GM19023 (cell line): Measurements from ENCODE around the gene TPI1.

Experiments used
- ATAC-seq: cut with Tn5 transposase; IDR thresholded peaks from one replicate; pipeline ENCODE4 v1.9.1; 2021; ENCODE audit warnings: mild to moderate bottlenecking, moderate library complexity; ENCODE audit not compliant: unreplicated experiment

TPI1 gene

GRCh38 chr12:6828781-6829535 is 38.4 kb upstream of the TPI1 start:
- no peak for ATAC-seq

DNA sequence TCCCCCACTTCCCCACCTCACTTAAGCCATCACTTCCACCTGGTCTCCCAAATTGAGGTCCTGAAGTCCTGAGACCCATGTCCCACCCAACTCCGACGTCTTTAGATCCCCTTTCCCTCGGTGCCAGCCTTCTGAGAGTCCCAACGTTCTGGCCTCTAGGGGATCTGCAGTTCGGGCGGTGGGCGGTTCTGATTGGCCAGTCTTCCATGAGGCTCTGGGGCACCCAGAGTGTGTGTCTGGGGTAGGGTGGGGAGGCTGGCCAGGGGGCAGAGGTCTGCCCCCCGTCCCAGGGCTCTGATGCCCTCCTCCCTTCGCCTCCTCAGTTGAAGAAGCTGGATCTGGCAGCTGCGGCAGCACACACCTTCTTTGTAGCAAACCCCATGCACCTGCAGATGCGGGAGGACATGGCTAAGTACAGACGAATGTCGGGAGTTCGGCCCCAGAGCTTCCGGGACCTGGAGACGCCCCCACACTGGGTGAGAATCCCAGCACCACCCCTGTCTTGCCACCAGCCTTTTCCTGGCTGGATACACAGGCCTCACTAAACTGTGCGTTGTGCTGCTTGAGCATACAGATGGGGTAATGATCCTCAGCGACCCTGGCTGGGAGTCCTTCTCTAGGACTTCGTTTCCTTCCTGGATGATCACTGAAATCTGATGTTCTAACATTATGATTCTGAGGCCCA is 37.7 kb upstream of the TPI1 start:
- no peak for ATAC-seq

GRCh38 chr12:6830286-6830890 is 36.9 kb upstream of the TPI1 start:
- ATAC-seq, result no peak

- ATAC-seq, result no peak
Measured at GRCh38 chr12:6830999-6831398, 36.3 kb upstream of the TPI1 start.

- ATAC-seq, result no peak
Measured at GRCh38 chr12:6831450-6831995, 35.8 kb upstream of the TPI1 start.

GRCh38 chr12:6832125-6832524 is 35.2 kb upstream of the TPI1 start:
- no peak for ATAC-seq

DNA sequence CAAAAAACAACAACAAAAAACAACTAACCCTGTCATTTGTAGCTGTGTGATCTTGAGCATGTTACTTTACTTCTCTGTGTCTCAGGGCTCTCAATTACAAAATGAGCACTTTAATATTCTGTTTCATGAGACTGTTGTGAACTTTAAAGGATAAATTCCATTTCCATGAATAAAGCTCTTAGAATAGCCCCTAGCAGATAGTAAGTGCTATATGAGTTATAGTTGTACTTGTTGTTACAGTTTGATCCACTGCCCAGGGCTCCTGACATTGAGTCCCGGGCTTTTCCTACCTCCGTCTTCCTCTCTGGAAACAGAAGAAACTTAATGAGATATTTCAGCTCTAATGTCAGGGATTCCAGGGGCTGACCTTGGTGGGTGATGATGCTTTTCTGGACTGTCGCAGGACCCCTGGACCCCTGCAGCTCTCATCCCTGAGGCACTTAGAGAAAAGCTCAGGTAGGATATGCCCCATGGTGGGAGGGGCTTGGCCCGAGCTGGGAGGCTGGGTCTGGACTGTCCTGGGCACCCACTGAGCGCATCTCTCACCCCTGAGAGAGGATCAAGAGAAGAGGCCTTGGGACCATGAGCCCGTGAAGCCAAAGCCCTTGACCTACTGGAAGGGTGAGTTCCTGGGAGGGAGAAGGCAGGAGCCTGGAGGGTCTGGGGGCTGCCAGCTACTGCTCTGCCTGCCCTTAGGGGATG is 34.0 kb upstream of the TPI1 start:
- ATAC-seq, result no peak

GRCh38 chr12:6834254-6834653 is 33.1 kb upstream of the TPI1 start:
- ATAC-seq, result no peak

DNA sequence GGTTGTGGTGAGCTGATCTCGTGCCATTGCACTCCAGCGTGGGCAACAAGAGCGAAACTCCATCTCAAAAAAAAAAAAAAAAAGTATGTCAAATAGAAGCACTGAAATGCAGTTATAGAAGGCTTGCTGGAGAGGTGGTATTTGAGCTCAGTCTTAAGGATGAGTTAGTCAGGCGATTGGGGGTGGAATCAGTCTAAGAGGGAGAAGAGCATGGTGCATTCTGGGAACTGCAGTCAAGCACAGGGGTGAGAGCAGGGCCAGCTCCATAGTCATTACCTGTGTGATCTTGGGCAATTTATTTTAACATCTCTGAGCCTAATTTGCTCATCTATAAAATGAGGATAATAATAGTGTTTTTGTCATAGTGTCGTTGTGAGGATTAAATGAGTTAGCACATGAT is 32.5 kb upstream of the TPI1 start:
- no peak for ATAC-seq

DNA sequence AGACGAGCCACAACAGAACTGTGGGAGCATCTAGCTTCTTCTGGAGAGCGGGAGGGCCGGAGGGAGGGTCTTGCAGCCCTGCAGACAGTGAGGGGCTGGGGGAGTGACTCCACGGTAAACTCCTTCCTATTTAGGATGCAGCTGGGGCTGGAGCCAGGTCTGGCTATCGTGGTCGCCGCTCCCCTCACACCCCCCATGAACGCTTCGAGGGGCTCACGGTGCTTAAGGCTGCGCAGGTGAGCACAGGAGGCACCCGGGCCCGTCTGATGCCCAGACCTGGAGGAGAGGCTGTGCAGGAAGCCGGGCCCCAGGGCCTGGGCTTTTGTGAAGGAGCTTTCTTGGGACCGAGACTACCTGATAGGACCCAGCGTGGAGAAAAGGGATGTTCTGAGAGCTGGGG is 30.5 kb upstream of the TPI1 start:
- ATAC-seq, result no peak

DNA sequence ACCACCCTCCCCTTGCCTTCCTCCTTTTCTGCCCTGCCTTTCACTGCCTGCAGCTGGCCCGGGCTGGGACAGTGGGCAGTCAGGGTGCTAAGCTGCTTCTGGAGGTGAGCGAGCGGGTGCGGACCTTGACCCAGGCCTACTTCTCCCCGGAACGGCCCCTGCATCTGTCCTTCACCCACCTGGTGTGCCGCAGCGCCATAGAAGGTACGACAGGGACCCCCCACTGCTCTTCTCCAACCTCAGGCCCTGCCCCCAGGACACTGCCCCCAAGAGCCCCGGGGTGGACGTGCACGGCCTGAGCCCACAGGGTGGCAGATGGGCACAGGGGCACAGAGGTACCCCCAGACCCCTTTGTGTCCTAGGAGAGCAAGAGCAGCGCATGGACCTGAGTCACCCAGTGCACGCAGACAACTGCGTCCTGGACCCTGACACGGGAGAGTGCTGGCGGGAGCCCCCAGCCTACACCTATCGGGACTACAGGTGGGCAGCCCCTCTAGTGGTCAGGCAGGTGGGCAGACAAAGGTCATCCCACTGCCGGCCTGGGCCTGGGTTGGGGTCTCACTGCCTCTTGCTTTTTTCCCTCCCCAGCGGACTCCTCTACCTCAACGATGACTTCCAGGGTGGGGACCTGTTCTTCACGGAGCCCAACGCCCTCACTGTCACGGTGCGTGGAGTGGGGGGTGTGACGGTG is 29.8 kb upstream of the TPI1 start:
- ATAC-seq, result no peak

DNA sequence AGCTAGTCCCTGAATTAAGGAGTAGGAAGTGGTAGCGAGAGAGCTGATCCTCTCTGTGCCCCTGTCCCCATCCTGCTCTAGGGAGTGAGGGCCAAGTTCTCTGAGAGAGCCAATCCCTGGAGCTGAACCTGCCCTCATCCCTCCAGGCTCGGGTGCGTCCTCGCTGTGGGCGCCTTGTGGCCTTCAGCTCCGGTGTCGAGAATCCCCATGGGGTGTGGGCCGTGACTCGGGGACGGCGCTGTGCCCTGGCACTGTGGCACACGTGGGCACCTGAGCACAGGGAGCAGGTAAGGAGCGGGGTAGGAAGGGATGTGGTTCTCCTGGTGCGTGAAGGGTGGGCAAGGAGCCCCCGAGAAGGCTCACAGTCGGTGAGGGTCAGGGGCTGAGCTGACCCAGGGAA is 28.5 kb upstream of the TPI1 start:
- no peak for ATAC-seq

DNA sequence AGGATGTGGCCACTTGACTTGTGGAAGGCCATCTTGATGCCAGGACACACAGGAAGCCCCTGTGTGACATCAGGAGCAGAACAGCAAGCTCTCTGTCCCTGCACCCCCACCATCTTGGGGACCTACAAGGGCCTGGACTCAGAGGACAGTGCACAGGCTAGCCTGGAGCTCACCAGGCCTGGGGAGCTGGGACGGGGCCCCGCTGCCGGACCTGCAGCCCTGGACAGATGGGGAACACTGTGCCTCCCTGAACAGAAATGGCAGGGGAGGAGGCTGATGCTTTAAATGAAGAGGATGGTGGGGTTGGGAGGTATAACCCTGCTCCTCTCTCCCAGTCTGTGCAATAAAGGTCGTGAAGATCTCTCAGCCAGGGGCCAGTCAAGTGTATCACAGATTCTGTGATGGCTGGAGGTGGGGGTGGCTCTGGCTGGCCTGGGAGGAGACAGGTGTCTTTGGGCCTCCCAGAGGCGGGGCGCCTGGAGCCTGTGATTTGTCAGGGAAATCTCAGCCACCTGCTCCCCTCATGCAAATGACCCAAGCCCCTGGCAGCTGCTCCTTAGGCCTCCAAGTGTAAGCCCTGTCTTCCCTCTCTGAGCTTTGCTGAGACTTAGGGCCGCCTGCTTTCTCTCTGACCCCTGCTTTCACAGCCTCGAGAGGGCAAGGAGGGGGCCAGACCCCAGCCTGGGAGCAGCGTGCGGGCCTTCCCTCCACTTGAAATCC is 27.7 kb upstream of the TPI1 start:
- ATAC-seq, result peak; percentile 85

GRCh38 chr12:6840330-6840729 is 27.0 kb upstream of the TPI1 start:
- ATAC-seq, result no peak

GRCh38 chr12:6840761-6841515 is 26.4 kb upstream of the TPI1 start, which contains the start of gene GNB3:
Gene GNB3 (plus strand): TSS chr12:6840925. CDS start chr12:6841288, 363 bp downstream.
- ATAC-seq, result no peak

DNA sequence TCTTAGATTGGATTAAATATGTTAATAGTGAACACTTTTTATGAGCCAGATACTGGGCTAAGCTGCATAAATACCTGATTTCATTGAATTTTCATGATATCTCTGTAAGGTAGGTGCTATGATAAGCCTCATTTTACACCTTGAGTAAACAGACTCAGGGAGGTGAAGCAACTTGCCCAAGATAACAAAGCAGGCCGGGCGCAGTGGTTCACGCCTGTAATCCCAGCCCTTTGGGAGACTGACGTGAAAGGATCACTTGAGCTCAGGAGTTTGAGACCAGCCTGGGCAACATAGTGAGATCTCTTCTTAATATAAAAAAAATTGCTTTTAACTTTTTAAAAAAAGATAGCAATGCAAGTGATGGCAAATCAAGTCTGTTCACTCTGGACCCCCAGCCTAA is 25.3 kb upstream of the TPI1 start:
- no peak for ATAC-seq

- no peak for ATAC-seq
Measured at GRCh38 chr12:6843118-6843902, 24.0 kb upstream of the TPI1 start.

GRCh38 chr12:6845395-6845794 is 21.9 kb upstream of the TPI1 start:
- no peak for ATAC-seq
